ENCODE data around the gene ARHGEF10L.

GRCh38 chr1:17603091-17603841 lies 63.8 kb downstream of the ARHGEF10L start:
- TF ChIP-seq POLR2A (IDR thresholded peaks at IDR 0.05) (no peak), CTCF (IDR thresholded peaks at IDR 0.05) (no peak)
